Fibroblast of mammary gland (primary cell): ENCODE measurements around the gene MRPL37.
A peak's percentile ranks its signal among the peaks of the same experiment; 100 is the strongest.

Source experiments
- DNase-seq: peaks from one replicate; pipeline ENCODE4 v3.0.0-alpha.2; 2010; ENCODE audit warnings: low read depth
- H3K4me3 ChIP-seq: 2 replicates; pipeline ENCODE4 v1.5.1; 2011; ENCODE audit warnings: low read depth, mild to moderate bottlenecking, low read length, moderate library complexity; ENCODE audit not compliant: control insufficient read depth
- CTCF ChIP-seq: conservative IDR thresholded peaks from 2 replicates; pipeline ENCODE4 v1.5.1; 2011; ENCODE audit warnings: low read depth, low read length, inconsistent platforms; ENCODE audit not compliant: control insufficient read depth, insufficient read depth

Gene MRPL37

GRCh38 chr1:54253480-54253879 is 53.5 kb downstream of the MRPL37 start:
- H3K4me3 ChIP-seq: no peak overlapping the region
- DNase-seq: peak; percentile 93
- no peak for TF ChIP-seq CTCF

- no peak overlapping the region for H3K4me3 ChIP-seq
- DNase-seq: peak; percentile 63
- TF ChIP-seq CTCF: no peak
These were observed 54.1 kb downstream of the MRPL37 start for GRCh38 chr1:54254055-54254454.

GRCh38 chr1:54255026-54255702 is 55.2 kb downstream of the MRPL37 start:
- no peak overlapping the region for H3K4me3 ChIP-seq
- peak; percentile 85 for DNase-seq
- no peak for TF ChIP-seq CTCF

GRCh38 chr1:54256522-54257345 is 56.8 kb downstream of the MRPL37 start:
- no peak for TF ChIP-seq CTCF
- DNase-seq: no peak
- no peak overlapping the region for H3K4me3 ChIP-seq

GRCh38 chr1:54257346-54257620 is 57.3 kb downstream of the MRPL37 start:
- no peak for TF ChIP-seq CTCF
- DNase-seq: no peak
- H3K4me3 ChIP-seq: no peak overlapping the region

GRCh38 chr1:54257876-54258275 is 57.9 kb downstream of the MRPL37 start:
- TF ChIP-seq CTCF: no peak
- no peak for DNase-seq
- H3K4me3 ChIP-seq: no peak overlapping the region
